H1 (cell line): Measurements from ENCODE around the gene ASPG. TPM values are rescaled to one million over a fixed set of nuclear protein-coding genes. Genes with fewer than 3 reads are reported as not detected.

Experiments used
- CTCF ChIA-PET: fragments of 300-600 bp; sonication (Branson Sonifier 250); formaldehyde crosslinking; loops from one replicate; lab custom pipeline; 2021; ENCODE audit not compliant: partially characterized antibody; lab: Charles Lee
- POLR2A ChIA-PET: fragments of 300-600 bp; sonication (Branson Sonifier 250); formaldehyde crosslinking; loops from one replicate; lab custom pipeline; 2021; ENCODE audit warnings: inconsistent platforms; ENCODE audit not compliant: partially characterized antibody; lab: Charles Lee
- DNase-seq, 2 experiments: peaks; one replicate each; pipeline versions ENCODE4 v3.0.0 to v3.0.0-alpha.2; 2010 to 2022; ENCODE audit warnings: low spot score in 2 of 2, low read depth in 1 of 2, mixed read lengths in 1 of 2
- FAIRE-seq: peaks from 2 replicates; lab custom pipeline; 2011; peaks lifted over from hg19 to GRCh38; lab: Jason Lieb, UNC
- H2AFZ ChIP-seq: 2 replicates; pipeline ENCODE4 v1.8.1; 2012; ENCODE audit warnings: low read length, inconsistent platforms
- H2AK5ac ChIP-seq: 2 replicates; pipeline ENCODE4 v1.6.1; 2013; ENCODE audit warnings: low read depth, low read length
- H2BK120ac ChIP-seq: replicated peaks from 2 replicates; pipeline ENCODE3; 2013; ENCODE audit warnings: low read depth, low read length, inconsistent platforms
- H2BK12ac ChIP-seq: 2 replicates; pipeline ENCODE4 v1.6.1; 2013; ENCODE audit warnings: low read depth, low read length
- H2BK15ac ChIP-seq: 2 replicates; pipeline ENCODE4 v1.6.1; 2013; ENCODE audit warnings: low read length
- H2BK20ac ChIP-seq: 2 replicates; pipeline ENCODE4 v1.6.1; 2013; ENCODE audit warnings: low read length
- H2BK5ac ChIP-seq: 2 replicates; pipeline ENCODE4 v1.6.1; 2013; ENCODE audit warnings: low read depth, low read length
- H3K14ac ChIP-seq: 2 replicates; pipeline ENCODE4 v1.6.1; 2013; ENCODE audit warnings: inconsistent platforms; ENCODE audit not compliant: insufficient read length
- H3K18ac ChIP-seq: 2 replicates; pipeline ENCODE4 v1.6.1; 2013; ENCODE audit warnings: low read length; ENCODE audit errors: extremely low read depth
- H3K23ac ChIP-seq: 2 replicates; pipeline ENCODE4 v1.6.1; 2013; ENCODE audit warnings: inconsistent platforms; ENCODE audit not compliant: insufficient read length
- H3K23me2 ChIP-seq: 2 replicates; pipeline ENCODE4 v1.6.1; 2013; ENCODE audit warnings: low read depth, low read length
- H3K27ac ChIP-seq: 2 replicates; pipeline ENCODE4 v1.6.1; 2011; ENCODE audit warnings: low read depth, low read length, inconsistent platforms
- H3K27me3 ChIP-seq, 4 experiments: replicated peaks in 1 of 4; 1 replicate in 1 of 4; 2 replicates in 3 of 4; pipeline versions ENCODE4 v1.6.1 to v1.8.1; 2011 to 2013; ENCODE audit warnings: low read length in 3 of 4, mild to moderate bottlenecking in 3 of 4, inconsistent platforms in 2 of 4, mixed read lengths in 2 of 4, moderate library complexity in 1 of 4; ENCODE audit not compliant: control insufficient read depth in 3 of 4, insufficient read depth in 3 of 4; ENCODE audit errors: extremely low read depth in 1 of 4
- H3K36me3 ChIP-seq, 4 experiments: 2 replicates each; pipeline versions ENCODE4 v1.6.1 to v1.8.1; 2011 to 2013; ENCODE audit warnings: mild to moderate bottlenecking in 4 of 4, low read length in 3 of 4, moderate library complexity in 2 of 4, control low read depth in 1 of 4, inconsistent platforms in 1 of 4; ENCODE audit not compliant: insufficient read depth in 4 of 4, control insufficient read depth in 2 of 4
- H3K4ac ChIP-seq: replicated peaks from 2 replicates; pipeline ENCODE3; 2013; ENCODE audit warnings: low read length, low read depth, mixed read lengths, inconsistent platforms; ENCODE audit not compliant: insufficient read length
- H3K4me1 ChIP-seq, 4 experiments: replicated peaks in 1 of 4; 1 replicate in 1 of 4; 2 replicates in 3 of 4; pipeline versions ENCODE4 v1.6.1 to v1.8.1; 2011 to 2013; ENCODE audit warnings: low read length in 3 of 4, inconsistent platforms in 2 of 4, mixed read lengths in 1 of 4; ENCODE audit not compliant: insufficient read depth in 4 of 4, control insufficient read depth in 3 of 4
- H3K4me2 ChIP-seq, 2 experiments: 2 replicates each; pipeline versions ENCODE4 v1.6.1 to v1.8.1; 2011 to 2013; ENCODE audit warnings: low read depth in 2 of 2, low read length in 2 of 2, control low read depth in 1 of 2, inconsistent platforms in 1 of 2, mild to moderate bottlenecking in 1 of 2; ENCODE audit not compliant: insufficient read depth in 1 of 2
- H3K4me3 ChIP-seq, 4 experiments: fragments of 200-600, 300-600 bp in 1 of 4; sonication (generic), shearing (Covaris generic), sonication (Bioruptor Twin) in 1 of 4; 2 replicates each; pipeline versions ENCODE4 v1.5.1 to v1.8.1; 2011 to 2016; ENCODE audit warnings: low read length in 4 of 4, low read depth in 3 of 4, control low read depth in 2 of 4, inconsistent platforms in 2 of 4, mild to moderate bottlenecking in 2 of 4, mixed read lengths in 1 of 4, moderate library complexity in 1 of 4; ENCODE audit not compliant: insufficient read depth in 2 of 4; ENCODE audit errors: extremely low read depth in 1 of 4
- H3K56ac ChIP-seq: replicated peaks from 2 replicates; pipeline ENCODE3; 2013; ENCODE audit warnings: low read depth, mild to moderate bottlenecking, mixed read lengths, low read length, inconsistent platforms; ENCODE audit not compliant: insufficient read length
- H3K79me1 ChIP-seq: 2 replicates; pipeline ENCODE4 v1.6.1; 2013; ENCODE audit warnings: low read depth, low read length, control low read depth
- H3K79me2 ChIP-seq, 2 experiments: 2 replicates each; pipeline versions ENCODE4 v1.6.1 to v1.8.1; 2012 to 2013; ENCODE audit warnings: low read length in 2 of 2, mild to moderate bottlenecking in 2 of 2, inconsistent platforms in 1 of 2; ENCODE audit not compliant: insufficient read depth in 2 of 2, control insufficient read depth in 1 of 2
- H3K9ac ChIP-seq, 4 experiments: replicated peaks in 1 of 4; 1 replicate in 1 of 4; 2 replicates in 3 of 4; pipeline versions ENCODE4 v1.6.1 to v1.8.1; 2011 to 2013; ENCODE audit warnings: low read depth in 3 of 4, low read length in 3 of 4, control low read depth in 2 of 4, mild to moderate bottlenecking in 2 of 4, moderate library complexity in 2 of 4, inconsistent platforms in 1 of 4; ENCODE audit errors: extremely low read depth in 1 of 4
- H3K9me3 ChIP-seq, 2 experiments: 2 replicates each; pipeline versions ENCODE4 v1.6.1 to v1.8.1; 2012 to 2013; ENCODE audit warnings: mild to moderate bottlenecking in 2 of 2, moderate library complexity in 2 of 2, control low read depth in 1 of 2, inconsistent platforms in 1 of 2, low read depth in 1 of 2, low read length in 1 of 2, mixed read lengths in 1 of 2; ENCODE audit not compliant: insufficient read depth in 2 of 2
- H4K20me1 ChIP-seq, 2 experiments: replicated peaks in 1 of 2; 2 replicates each; pipeline versions ENCODE3 to v1.8.1; 2011 to 2013; ENCODE audit warnings: inconsistent platforms in 2 of 2, low read length in 2 of 2, mild to moderate bottlenecking in 1 of 2; ENCODE audit not compliant: insufficient read depth in 2 of 2, control insufficient read depth in 1 of 2
- H4K5ac ChIP-seq: 2 replicates; pipeline ENCODE4 v1.6.1; 2013; ENCODE audit warnings: low read length, low read depth, mixed read lengths, inconsistent platforms; ENCODE audit not compliant: insufficient read length
- H4K8ac ChIP-seq: 2 replicates; pipeline ENCODE4 v1.8.0; 2013; ENCODE audit warnings: mild to moderate bottlenecking, moderate library complexity, low read length, inconsistent platforms; ENCODE audit not compliant: insufficient read depth; ENCODE audit errors: extremely low read depth
- H4K91ac ChIP-seq: replicated peaks from 2 replicates; pipeline ENCODE3; 2013; ENCODE audit warnings: low read length, mixed read lengths, inconsistent platforms; ENCODE audit not compliant: insufficient read length
- JUN ChIP-seq: IDR thresholded peaks from 2 replicates; pipeline ENCODE4 v1.6.1; 2011; ENCODE audit warnings: low read depth, mild to moderate bottlenecking, improper control_type of control experiment, low read length
- JUND ChIP-seq: IDR thresholded peaks from 2 replicates; pipeline ENCODE4 v1.6.1; 2011; ENCODE audit warnings: mild to moderate bottlenecking, improper control_type of control experiment, low read length
- NRF1 ChIP-seq: IDR thresholded peaks from 2 replicates; pipeline ENCODE4 v1.6.1; 2011; ENCODE audit warnings: mild to moderate bottlenecking, low read depth, low read length, improper control_type of control experiment
- POLR2A ChIP-seq, 2 experiments: IDR thresholded peaks; 1 replicate in 1 of 2; 2 replicates in 1 of 2; pipeline ENCODE4 v1.6.1; 2011; ENCODE audit warnings: low read depth in 2 of 2, low read length in 2 of 2, mild to moderate bottlenecking in 2 of 2; ENCODE audit errors: control extremely low read depth in 1 of 2
- RNF2 ChIP-seq: fragments of 200-900, 300-1000 bp; sonication (generic); IDR thresholded peaks from 2 replicates; pipeline ENCODE4 v1.7.1; 2016; ENCODE audit warnings: borderline replicate concordance, low read depth, mild to moderate bottlenecking, antibody characterized with exemption, low read length; ENCODE audit not compliant: poor library complexity, severe bottlenecking; ENCODE audit errors: missing control alignments
- TAF7 ChIP-seq: optimal IDR thresholded peaks from 2 replicates; pipeline ENCODE3; 2011; ENCODE audit warnings: low read depth, mild to moderate bottlenecking, inconsistent platforms, low read length, moderate library complexity, borderline replicate concordance
- WGBS, 2 experiments: shearing (Covaris generic) in 1 of 2; methylation state at CpG; one replicate each; pipeline versions ENCODE4 v1.1.6 to v1.1.7; 2013 to 2015; ENCODE audit warnings: low lambda C conversion rate in 2 of 2, mixed read lengths in 2 of 2, inconsistent platforms in 1 of 2, low coverage in 1 of 2, missing lambda C conversion rate in 1 of 2; ENCODE audit not compliant: insufficient replicate concordance in 2 of 2, insufficient coverage in 1 of 2, insufficient read length in 1 of 2; ENCODE audit errors: extremely low coverage in 1 of 2, missing lambda C conversion rate in 1 of 2; 5-methylcytosine and 5-hydroxymethylcytosine counted together
- polyA plus RNA-seq, 7 experiments: library from polyadenylated mRNA; depleted of rRNA in 3 of 7; stranded (reverse) in 5 of 7; unstranded in 2 of 7; fragments of >200 nt in 5 of 7; fragments of 200-250 nt in 2 of 7; gene quantifications; 1 replicate in 5 of 7; 2 replicates in 1 of 7; 4 replicates in 1 of 7; pipeline versions ENCODE4 v1.2.1 to v1.2.3, GENCODE V29; 2011 to 2013; ENCODE audit warnings: missing spikeins in 2 of 7, mixed read lengths in 2 of 7
- total RNA-seq: library from RNA; stranded (reverse); fragmentation: NEBNext Ultra II Directional; extraction: Animal tissue kit (Norgen Biotek cat#: 25700); gene quantifications from 2 replicates; pipeline ENCODE4 v1.2.1, GENCODE V29; 2021
- TF ChIP-seq, protein P1 (sequence below): IDR thresholded peaks from 2 replicates; pipeline ENCODE4 v1.6.1; 2011; ENCODE audit warnings: low read depth, mild to moderate bottlenecking, low read length; ENCODE audit not compliant: insufficient read depth
- TF ChIP-seq, protein P2 (sequence below): IDR thresholded peaks from 2 replicates; pipeline ENCODE4 v1.6.1; 2012; ENCODE audit warnings: inconsistent platforms

Gene ASPG
- total and polyA plus RNA-seq, 2 of the 8 experiments (the other 6 are each of a cell fraction or from before 2014, with no cell fraction given): 0.34 to 0.59 TPM

DNA sequence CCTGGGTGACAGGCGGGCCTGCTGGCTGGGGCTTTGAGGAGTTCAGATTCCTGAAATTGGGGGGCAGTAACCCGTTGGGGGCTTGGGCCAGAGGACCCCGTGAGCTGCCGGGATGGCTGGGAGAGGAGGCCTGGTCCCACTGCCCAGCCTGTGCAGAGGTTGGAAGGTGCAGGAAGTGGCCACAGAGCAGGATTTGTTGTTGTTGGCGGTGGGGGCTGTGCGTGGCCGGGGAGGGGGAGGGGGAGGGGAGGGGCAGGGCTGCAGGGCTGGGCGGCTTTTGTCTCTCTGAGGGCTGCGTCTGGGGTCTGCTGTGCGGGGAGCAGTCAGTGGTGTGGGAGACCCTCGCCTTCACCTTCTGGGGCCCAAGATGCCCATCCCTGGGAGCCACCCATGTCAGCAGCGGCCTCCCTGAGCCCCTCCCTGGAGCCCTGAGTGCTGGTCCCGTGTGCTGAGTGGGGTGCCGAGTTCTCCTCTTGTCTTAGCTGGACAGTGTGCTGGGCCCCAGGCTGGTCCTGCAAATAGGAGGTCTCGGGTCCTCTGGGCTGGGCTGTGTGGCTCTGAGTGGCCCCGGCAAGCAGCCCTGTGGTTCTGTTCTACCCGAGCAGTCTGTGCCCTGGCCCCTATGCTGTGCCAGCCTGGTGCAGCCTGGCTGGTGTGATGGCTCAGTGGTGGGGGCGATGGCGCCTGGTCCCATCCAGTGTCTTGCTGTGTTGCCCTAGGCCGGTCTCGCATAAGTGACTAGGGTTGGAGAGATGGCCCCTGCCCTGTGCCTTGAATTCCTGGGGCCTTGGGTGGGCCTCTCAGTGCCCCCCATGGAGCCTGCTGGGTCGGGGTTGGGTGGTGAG, 63.2 kb downstream of the ASPG start:
- H3K27ac ChIP-seq: no peak overlapping the region
- H3K36me3 ChIP-seq: peaks cover 0 to 13% (median 9%) of the 10 kb centered on the region in 4 experiments; a peak in 4 of 8 replicates
- H2AFZ ChIP-seq: no peak overlapping the region
- FAIRE-seq: no peak
- peaks cover 0 to 39% (median 31%) of the 10 kb centered on the region in 4 experiments; a peak in 6 of 7 replicates for H3K4me1 ChIP-seq
- H3K23me2 ChIP-seq: no peaks in the 10 kb centered on the region; the same call in 1 of the 2 replicates
- peak overlapping the region; percentile 78 for H2BK120ac ChIP-seq
- H2BK20ac ChIP-seq: peak overlapping the region; percentile 72; the same call in 1 of the 2 replicates
- WGBS, 2 experiments: 68% methylated on average over 15 of the region's 22 CpGs; no CpG with 5 or more reads in 1 of the 2 experiments
- peak overlapping the region in 2 of 4 experiments; percentile 10 to 11; a peak in 1 of 8 replicates for H3K4me3 ChIP-seq
- no peak overlapping the region for H3K14ac ChIP-seq
- H2BK12ac ChIP-seq: peak overlapping the region; percentile 84; the same call in 1 of the 2 replicates
- H3K9ac ChIP-seq: no peak overlapping the region
- peak overlapping the region; percentile 41 for H4K8ac ChIP-seq
- no peak overlapping the region for H2AK5ac ChIP-seq
- no peaks in the 10 kb centered on the region for H3K9me3 ChIP-seq
- H3K79me1 ChIP-seq: peaks cover 34% of the 10 kb centered on the region
- peak overlapping the region; percentile 95 for H4K91ac ChIP-seq
- peak overlapping the region; percentile 99 for H3K4ac ChIP-seq
- CTCF ChIA-PET: interaction anchor here (1.0 to 1.5 kb wide), 5 partner anchors 9 to 326 kb away, joined by 3 to 5 read pairs (median 3); no protein-coding TSS in a partner anchor
- H3K18ac ChIP-seq: peak overlapping the region; percentile 93
- H4K20me1 ChIP-seq: peaks cover 11 to 33% of the 10 kb centered on the region in 2 experiments
- H3K27me3 ChIP-seq: no peaks in the 10 kb centered on the region
- peaks cover 19 to 81% of the 10 kb centered on the region in 2 experiments; a peak in 3 of 4 replicates for H3K79me2 ChIP-seq
- peak overlapping the region; percentile 15 to 68; a peak in 3 of 4 replicates for H3K4me2 ChIP-seq
- POLR2A ChIA-PET: no interaction called here
- H3K23ac ChIP-seq: no peak overlapping the region
- peak overlapping the region; percentile 36 for H4K5ac ChIP-seq
- peak overlapping the region; percentile 91; the same call in 1 of the 2 replicates for H2BK5ac ChIP-seq
- H3K56ac ChIP-seq: no peak overlapping the region
- DNase-seq: peak in 1 of 2 experiments; percentile 54
- H2BK15ac ChIP-seq: 0 out of 2 replicates have a peak overlapping the region, but pooled peaks have one; percentile 0
- TF ChIP-seq POLR2A (IDR thresholded peaks at IDR 0.05; ENCODE audit: control extremely low read depth in 1 of 2, low read depth in 2 of 2, low read length in 2 of 2): no peak
- TF ChIP-seq JUND: no peak
- no peak for TF ChIP-seq JUN
- TF ChIP-seq, protein P1, sequence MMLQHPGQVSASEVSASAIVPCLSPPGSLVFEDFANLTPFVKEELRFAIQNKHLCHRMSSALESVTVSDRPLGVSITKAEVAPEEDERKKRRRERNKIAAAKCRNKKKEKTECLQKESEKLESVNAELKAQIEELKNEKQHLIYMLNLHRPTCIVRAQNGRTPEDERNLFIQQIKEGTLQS: no peak
- TF ChIP-seq, protein P2, sequence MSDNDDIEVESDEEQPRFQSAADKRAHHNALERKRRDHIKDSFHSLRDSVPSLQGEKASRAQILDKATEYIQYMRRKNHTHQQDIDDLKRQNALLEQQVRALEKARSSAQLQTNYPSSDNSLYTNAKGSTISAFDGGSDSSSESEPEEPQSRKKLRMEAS: no peak
- no peak for TF ChIP-seq RNF2
- no peak for TF ChIP-seq NRF1
- no peak for TF ChIP-seq TAF7
